CD4-positive, alpha-beta T cell treated with Interleukin-2 at 100 ng/mL for 4 hours (primary cell): Measurements from ENCODE around the gene S100A11.

Experiments used
- DNase-seq: peaks from one replicate; pipeline ENCODE4 v3.0.0-alpha.2; 2020; ENCODE audit warnings: low spot score

Gene S100A11

GRCh38 chr1:151984313-151984956 is 52.4 kb downstream of the S100A11 start:
- peak; percentile 58 for DNase-seq
